Activated naive CD4-positive, alpha-beta T cell treated with Interleukin-2 at 50 U/mL for 16 hours (primary cell): ENCODE data around the gene CELF5.
"Not testable (repeated sequence)": the region's sequence is repeated elsewhere in the genome, so short reads cannot be mapped to it uniquely, and the experiment has no call there.

Experiments used
- DNase-seq: peaks from one replicate; pipeline ENCODE4 v3.0.0-alpha.2; 2020

Gene CELF5

GRCh38 chr19:3208317-3209207 lies 15.9 kb upstream of the CELF5 start:
- no peak for DNase-seq

DNA sequence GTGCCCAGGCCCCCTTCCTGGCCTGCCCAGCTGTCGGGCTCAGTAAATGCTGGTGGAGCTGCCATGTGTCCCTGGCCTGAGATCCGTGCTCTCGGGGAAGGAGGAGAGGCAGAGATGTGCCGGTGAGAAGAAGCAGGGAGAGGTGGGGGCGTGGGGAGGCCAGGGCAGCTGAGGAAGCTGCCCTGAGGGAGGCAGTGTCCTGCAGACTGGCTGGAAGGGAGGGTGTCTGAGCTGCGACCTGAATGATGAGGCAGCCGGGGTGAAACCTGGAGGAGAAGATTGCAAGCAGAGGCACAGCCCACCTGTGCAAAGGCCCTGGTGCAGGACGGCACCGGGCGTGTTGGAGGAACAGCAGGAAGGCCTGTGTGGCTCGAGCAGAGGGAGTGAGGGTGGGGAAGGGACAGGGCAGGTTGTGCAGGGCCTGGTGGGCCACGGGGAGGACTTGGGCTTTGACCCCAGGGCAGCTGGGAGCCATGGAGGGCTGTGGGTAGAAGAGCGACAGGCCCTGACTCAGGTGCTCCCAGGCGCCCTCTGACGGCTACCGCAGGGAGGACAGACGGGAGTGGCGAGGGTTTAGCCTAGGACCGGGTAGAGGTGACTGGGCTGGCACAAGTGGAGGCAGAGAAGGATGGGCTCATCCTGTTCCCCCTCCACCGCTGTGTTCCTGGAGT lies 14.0 kb upstream of the CELF5 start:
- peak; percentile 78 for DNase-seq

DNA sequence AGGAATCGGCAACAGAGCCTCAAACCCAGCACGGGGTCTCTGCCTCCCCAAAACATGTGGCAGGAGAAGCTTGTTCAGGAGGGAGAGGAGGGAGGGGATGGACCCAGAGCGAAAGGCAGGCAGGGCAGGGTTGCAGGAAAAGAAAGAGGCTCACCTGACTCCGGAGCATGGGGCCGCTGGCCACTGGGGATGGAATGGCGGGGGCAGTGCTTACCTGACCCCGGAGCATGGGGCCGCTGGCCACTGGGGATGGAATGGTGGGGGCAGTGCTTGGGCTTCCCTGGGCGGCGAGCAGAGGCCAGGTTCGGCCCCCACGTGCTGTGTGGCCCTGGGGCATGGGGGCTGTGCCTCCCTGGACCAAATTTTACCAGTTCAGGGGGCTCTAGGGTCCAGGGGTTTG lies 13.3 kb upstream of the CELF5 start:
- DNase-seq: no peak

GRCh38 chr19:3213159-3213558 lies 11.3 kb upstream of the CELF5 start:
- no peak for DNase-seq

- no peak for DNase-seq
Observed at GRCh38 chr19:3216874-3217273, 7.6 kb upstream of the CELF5 start.

DNA sequence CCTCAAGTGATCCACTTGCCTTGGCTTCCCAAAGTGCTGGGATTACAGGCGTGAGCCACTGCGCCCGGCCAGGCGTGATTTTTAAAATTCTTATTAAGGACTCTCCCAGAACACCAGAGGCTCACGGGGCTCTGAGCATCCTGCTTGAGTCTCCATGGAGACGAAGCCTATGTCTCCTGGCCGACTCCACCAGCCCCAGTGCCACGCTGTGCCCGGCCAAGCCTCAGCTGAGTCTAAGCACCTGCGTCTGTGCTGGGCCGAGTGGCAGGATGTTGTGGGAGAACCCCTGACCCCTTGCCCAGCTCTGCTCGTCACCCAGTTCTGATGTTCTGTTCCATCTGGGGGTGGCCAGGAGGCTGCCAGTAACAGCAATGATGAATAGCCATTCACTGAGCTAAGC lies 3.9 kb upstream of the CELF5 start:
- DNase-seq: no peak

DNA sequence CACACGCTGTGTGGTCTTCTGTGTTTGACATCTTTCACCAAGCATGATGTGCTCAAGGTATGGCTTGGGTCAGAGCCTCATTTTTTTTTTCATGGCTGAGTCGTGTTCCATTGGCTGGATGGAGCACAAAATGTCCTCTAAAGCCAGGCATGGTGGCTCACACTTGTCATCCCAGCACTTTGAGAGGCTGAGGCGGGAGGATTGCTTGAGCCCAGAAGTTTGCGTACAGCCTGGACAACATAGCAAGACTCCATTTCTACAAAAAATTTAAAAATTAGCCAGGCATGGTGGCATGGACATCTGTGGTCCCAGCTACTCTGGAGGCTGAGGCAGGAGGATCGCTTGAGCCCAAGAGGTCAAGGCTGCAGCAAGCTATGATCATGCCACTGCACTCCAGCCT lies 2.9 kb upstream of the CELF5 start:
- DNase-seq: not testable (repeated sequence)

- no peak for DNase-seq
Observed at GRCh38 chr19:3222709-3223108, 1.8 kb upstream of the CELF5 start.

GRCh38 chr19:3225169-3225485 lies 666 bp downstream of the CELF5 start:
- DNase-seq: no peak

DNA sequence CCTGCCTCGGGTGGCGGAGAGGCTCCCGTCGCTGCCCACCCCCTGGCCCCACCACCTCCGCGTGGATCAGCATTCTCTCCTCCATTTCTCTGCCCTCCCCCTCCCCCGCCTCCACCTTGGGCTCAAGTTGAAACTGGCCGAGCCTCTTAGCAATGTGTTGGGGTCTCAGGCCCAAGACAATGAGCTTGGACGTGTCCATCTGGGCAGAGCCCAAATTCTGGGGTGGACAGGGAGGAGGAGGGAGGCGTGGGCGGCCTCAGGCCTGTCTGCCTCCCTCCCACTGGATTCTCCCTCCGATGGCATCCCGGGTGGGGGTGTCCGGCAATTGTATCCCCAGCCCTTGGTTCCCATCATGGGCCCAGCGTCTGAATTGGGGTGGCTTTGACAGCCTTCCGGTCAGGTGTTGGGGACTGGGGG lies 1.2 kb downstream of the CELF5 start:
- no peak for DNase-seq

DNA sequence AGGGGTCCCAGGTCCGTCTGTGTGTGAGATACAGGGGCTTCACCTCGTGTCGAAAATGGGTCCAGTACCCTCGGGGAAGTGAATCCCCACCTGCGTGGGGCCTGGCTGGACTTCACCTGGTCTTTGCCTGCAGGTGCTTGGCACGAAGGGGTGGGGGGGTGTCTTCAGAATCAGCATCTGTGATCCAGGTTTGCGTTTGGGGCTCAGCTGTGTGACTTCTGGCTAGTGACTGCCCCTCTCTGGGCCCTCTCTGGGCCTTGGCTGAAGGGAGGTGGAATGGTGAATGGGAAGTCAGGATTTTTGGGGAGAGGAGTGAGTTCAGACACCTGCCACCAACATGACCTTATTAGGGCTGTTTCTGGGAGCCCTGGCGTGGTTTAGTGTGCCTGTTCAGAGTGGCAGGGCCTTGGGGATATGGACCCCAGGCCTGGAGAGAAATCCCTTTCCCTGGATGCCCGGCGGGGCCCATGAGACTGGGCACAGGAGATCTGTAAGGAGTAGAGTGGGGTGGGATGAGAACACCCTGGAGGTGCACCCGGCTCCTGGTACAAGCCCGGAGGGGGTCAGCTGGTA lies 2.7 kb downstream of the CELF5 start:
- no peak for DNase-seq

DNA sequence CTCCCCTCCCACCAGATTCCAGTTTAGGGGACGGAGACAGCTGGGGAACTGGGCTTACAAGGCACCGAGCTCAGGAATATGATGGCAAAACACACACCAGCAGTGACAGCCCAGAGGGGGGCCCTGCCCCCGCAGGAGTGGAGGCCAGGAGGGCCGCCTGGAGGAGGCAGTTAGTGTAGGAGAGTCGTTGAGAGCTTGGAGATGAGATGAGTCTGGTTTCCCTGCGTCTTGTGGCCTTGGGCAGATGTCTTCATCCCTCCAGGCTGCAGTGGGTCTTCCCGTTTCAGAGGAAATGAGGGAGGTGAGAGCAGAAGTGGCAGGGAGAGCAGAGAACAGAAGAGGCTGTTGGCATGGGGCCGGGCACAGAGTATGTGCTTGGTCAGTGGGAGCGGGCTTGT lies 4.9 kb downstream of the CELF5 start:
- no peak for DNase-seq

- DNase-seq: no peak
Observed at GRCh38 chr19:3229888-3230496, 5.5 kb downstream of the CELF5 start.

- no peak for DNase-seq
Observed at GRCh38 chr19:3231288-3231687, 6.8 kb downstream of the CELF5 start.

DNA sequence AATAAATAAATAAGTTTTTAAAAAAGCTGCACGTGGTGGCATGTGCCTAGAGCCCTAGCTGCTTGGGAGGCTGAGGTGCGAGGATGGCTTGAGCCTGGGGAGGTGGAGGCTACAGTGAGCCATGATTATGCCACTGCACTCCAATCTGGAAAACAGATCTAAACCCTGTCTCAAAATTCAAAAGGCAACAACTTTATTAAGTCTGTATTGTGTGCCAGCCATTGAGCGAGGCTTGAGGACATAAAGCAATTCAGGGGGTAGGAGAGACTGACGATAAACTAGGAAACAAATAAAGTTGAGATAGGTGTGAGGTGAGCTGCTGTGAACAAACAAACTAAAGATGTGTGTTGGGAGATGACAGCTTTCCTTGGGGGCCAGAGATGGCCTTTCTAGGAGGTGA lies 8.7 kb downstream of the CELF5 start:
- DNase-seq: no peak

- DNase-seq: no peak
Observed at GRCh38 chr19:3233831-3234230, 9.4 kb downstream of the CELF5 start.

GRCh38 chr19:3234800-3235199 lies 10.3 kb downstream of the CELF5 start:
- peak; percentile 24 for DNase-seq

DNA sequence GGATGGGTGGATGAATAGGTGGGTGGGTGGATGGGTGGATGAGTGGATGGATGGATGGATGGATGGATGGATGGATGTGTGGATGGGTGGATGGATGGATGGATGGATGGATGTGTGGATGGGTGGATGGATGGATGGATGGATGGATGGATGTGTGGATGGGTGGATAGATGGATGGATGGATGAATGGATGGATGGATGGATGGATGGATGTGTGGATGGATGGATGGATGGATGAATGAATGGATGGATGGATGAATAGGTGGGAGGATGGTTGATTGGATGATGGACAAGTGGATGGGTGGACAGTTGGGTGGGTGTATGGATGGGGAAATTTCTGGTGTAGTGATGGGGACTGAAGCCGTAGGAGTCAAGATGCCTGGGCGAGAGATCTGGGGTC lies 11.1 kb downstream of the CELF5 start:
- not testable (repeated sequence) for DNase-seq

GRCh38 chr19:3236272-3236671 lies 11.8 kb downstream of the CELF5 start:
- no peak for DNase-seq

DNA sequence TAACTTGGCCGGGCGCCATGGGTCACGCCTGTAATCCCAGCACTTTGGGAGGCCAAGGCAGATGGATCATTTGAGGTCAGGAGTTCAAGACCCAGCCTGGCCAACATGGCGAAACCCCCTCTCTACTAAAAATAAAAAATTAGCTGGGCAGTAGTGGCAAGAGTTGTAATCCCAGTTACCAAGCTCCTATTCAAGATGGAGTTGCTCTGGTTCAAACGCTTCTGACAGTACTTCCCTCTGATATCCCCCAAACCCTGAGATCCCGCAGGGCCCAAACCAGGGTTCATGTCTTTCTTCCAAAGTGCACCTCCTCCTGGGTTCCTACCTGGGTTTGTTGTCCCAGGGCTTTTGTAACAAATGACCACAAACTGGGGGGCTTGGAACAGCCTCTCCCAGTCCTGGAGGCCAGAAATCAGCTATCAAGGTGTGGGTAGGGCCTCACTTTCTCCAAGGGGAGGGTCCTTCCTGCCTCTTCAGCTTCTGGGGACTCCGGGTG lies 13.7 kb downstream of the CELF5 start:
- DNase-seq: no peak

DNA sequence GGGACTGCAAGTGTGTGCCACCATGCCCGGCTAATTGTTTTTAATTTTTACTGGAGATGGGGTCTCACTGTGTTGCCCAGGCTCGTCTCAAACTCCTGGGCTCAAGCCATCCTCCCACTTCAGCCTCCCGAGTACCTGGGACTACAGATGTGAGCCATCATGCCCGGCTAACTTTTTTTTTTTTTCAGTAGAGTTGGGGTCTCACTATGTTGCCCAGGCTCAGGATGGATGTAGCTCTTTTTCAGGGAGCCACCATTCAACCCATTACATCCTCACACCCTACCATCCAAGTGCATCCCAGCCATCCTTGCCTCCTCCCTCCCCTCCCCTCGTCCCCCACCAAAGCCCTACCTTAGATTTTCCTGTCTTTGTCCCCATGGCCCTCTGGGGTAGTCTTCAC lies 14.9 kb downstream of the CELF5 start:
- no peak for DNase-seq

DNA sequence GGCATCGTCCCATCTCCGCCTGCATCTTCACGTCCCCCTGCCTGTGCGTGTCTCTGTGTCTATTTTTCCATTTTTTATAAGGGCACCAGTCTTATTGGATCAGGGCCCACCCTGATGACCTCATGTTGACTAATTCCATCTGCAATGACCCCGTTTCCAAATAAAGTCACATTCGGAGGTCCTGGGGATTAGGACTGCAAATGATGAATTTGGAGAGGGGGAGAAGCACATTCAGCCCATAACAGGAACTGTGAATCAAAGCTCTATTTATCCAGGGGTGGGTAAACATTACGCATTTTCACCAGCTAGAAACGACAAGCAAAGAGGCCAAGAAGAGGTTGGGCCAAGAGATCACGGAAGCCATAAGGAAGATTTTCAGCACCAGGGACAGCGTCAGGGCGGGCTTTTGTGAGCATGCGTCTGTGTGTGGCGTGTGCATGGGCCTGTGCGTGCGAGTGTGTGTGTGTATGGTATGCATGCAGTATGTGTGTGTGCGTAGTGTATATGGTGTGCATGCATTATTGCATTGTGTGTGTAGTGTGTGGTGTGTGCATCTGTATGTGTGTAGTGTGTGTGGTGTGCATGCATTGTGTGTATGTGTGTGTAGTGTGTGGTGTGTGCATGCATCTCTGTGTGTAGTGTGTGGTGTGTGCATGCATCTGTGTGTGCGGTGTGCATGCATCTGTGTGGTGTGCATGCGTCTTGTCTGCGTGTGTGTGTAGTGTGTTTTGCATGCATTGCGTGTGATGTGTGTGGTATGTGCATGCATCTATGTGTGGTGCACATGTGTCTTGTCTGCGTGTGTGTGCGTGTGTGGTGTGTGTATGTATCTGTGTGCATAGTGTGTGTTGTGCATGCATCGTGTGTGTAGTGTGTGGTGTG lies 19.6 kb downstream of the CELF5 start:
- DNase-seq: peak; percentile 45

DNA sequence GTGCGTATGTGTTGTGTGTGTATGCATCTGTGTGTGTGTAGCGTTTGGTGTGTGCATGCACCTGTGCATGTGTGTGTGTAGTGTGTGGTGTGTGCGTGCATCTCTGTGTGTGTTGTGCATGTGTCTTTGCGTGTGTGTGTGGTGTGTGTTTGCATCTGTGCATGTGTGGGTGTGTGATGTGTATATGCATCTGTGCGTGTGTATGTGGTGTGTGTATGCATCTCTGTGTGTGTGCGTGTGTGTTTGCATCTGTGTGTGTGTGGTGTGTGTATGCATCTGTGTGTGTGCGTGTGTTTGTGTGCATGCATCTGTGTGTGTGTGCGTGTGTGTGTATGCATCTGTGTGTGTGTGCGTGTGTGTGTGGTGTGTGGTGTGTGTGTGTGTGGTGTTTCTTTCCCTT lies 20.6 kb downstream of the CELF5 start:
- DNase-seq: no peak
